AG04450 (cell line): ENCODE data around the gene SLC7A10. TPM values are rescaled to one million over a fixed set of nuclear protein-coding genes. Genes with fewer than 3 reads are reported as not detected.

Experiments
- CTCF ChIA-PET: fragments of 300-600, 350-600 bp; formaldehyde crosslinking; extraction: SDS; loops from one replicate; lab custom pipeline; 2022; ENCODE audit warnings: antibody characterized with exemption, inconsistent platforms; lab: Charles Lee
- POLR2A ChIA-PET: fragments of 350-600 bp; formaldehyde crosslinking; extraction: SDS; loops from one replicate; lab custom pipeline; 2021; ENCODE audit warnings: antibody characterized with exemption, inconsistent platforms; lab: Yijun Ruan, JAX
- DNase-seq: peaks from one replicate; pipeline ENCODE4 v3.0.0-alpha.2; 2011; ENCODE audit warnings: low read depth, low spot score
- H3K27ac ChIP-seq: one replicate; pipeline ENCODE4 v1.5.1; 2012; ENCODE audit warnings: low read depth, low read length, control low read depth
- H3K27me3 ChIP-seq: one replicate; pipeline ENCODE4 v1.6.0; 2012; ENCODE audit warnings: low read length; ENCODE audit not compliant: control insufficient read depth, insufficient read depth
- H3K4me3 ChIP-seq: 2 replicates; pipeline ENCODE4 v1.5.1; 2011; ENCODE audit warnings: mild to moderate bottlenecking, low read depth, low read length, control low read depth
- H3K9me3 ChIP-seq: 2 replicates; pipeline ENCODE4 v1.5.1; 2012; ENCODE audit warnings: low read length; ENCODE audit not compliant: control insufficient read depth, insufficient read depth
- CTCF ChIP-seq: IDR thresholded peaks from 2 replicates; pipeline ENCODE4 v1.5.1; 2011; ENCODE audit warnings: low read depth, low read length, control low read depth, inconsistent platforms
- polyA plus RNA-seq: library from polyadenylated mRNA; depleted of rRNA; stranded (reverse); fragments of >200 nt; gene quantifications from 2 replicates; pipeline ENCODE4 v1.2.3, GENCODE V29; 2011

SLC7A10 gene
- polyA plus RNA-seq, 1 experiment: not detected

GRCh38 chr19:33260628-33261418 is 35.2 kb upstream of the SLC7A10 start:
- Histone ChIP-seq H3K9me3 (no peaks in the 10 kb centered on the region; the same call in 1 of the 2 replicates), H3K4me3 (no peak overlapping the region), H3K27me3 (peaks cover 4% of the 10 kb centered on the region), H3K27ac (no peak overlapping the region)
- TF ChIP-seq CTCF: no peak
- POLR2A ChIA-PET: no interaction called here
- no peak for DNase-seq
- CTCF ChIA-PET: no interaction called here

GRCh38 chr19:33259539-33259938 is 33.9 kb upstream of the SLC7A10 start:
- TF ChIP-seq CTCF: no peak
- POLR2A ChIA-PET: no interaction called here
- Histone ChIP-seq H3K4me3 (no peak overlapping the region), H3K27ac (no peak overlapping the region), H3K27me3 (peaks cover 3% of the 10 kb centered on the region), H3K9me3 (no peaks in the 10 kb centered on the region; the same call in 1 of the 2 replicates)
- CTCF ChIA-PET: interaction anchor here (0.6 kb wide), 1 partner anchor 173 kb away, joined by 3 read pairs; no protein-coding TSS in a partner anchor
- DNase-seq: no peak

- H3K9me3 ChIP-seq: no peaks in the 10 kb centered on the region; the same call in 1 of the 2 replicates
- peaks cover 3% of the 10 kb centered on the region for H3K27me3 ChIP-seq
- TF ChIP-seq CTCF: no peak
- POLR2A ChIA-PET: no interaction called here
- DNase-seq: no peak
- H3K27ac ChIP-seq: no peak overlapping the region
- CTCF ChIA-PET: no interaction called here
- H3K4me3 ChIP-seq: no peak overlapping the region
Observed at GRCh38 chr19:33257828-33258227, 32.2 kb upstream of the SLC7A10 start.

- no peak for TF ChIP-seq CTCF
- ChIA-PET CTCF (no interaction called here), POLR2A (no interaction called here)
- Histone ChIP-seq H3K4me3 (no peak overlapping the region), H3K27me3 (peaks cover 3% of the 10 kb centered on the region), H3K9me3 (no peaks in the 10 kb centered on the region; the same call in 1 of the 2 replicates), H3K27ac (no peak overlapping the region)
- no peak for DNase-seq
Observed at GRCh38 chr19:33256261-33256660, 30.6 kb upstream of the SLC7A10 start.

GRCh38 chr19:33255781-33256180 is 30.1 kb upstream of the SLC7A10 start:
- CTCF ChIA-PET: interaction anchor here (0.8 kb wide), 1 partner anchor 21 kb away, joined by 4 read pairs; no protein-coding TSS in a partner anchor
- DNase-seq: no peak
- Histone ChIP-seq H3K4me3 (no peak overlapping the region), H3K27me3 (peaks cover 3% of the 10 kb centered on the region), H3K9me3 (no peaks in the 10 kb centered on the region; the same call in 1 of the 2 replicates), H3K27ac (no peak overlapping the region)
- POLR2A ChIA-PET: no interaction called here
- no peak for TF ChIP-seq CTCF
